Measurements from ENCODE around the gene ERLEC1.

Gene ERLEC1

GRCh38 chr2:53852532-53852931 lies 65.7 kb downstream of the ERLEC1 start:
- Histone ChIP-seq H3K9me2 (replicated peaks; ENCODE audit: low read depth, low read length) (no peaks in the 10 kb centered on the region), H3K9ac (ENCODE audit: low read depth, low read length, poor library complexity, severe bottlenecking) (no peak overlapping the region), H2AFZ (ENCODE audit: low read length) (no peak overlapping the region), H3K36me3 (ENCODE audit: insufficient read depth, low read length) (no peaks in the 10 kb centered on the region), H3F3A (ENCODE audit: low read depth) (no peaks in the 10 kb centered on the region), H3K4me3 (ENCODE audit: low read length, poor library complexity, severe bottlenecking) (no peak overlapping the region), H3K27me3 (ENCODE audit: insufficient read depth, low read length, poor library complexity, severe bottlenecking) (no peaks in the 10 kb centered on the region), H3K4me1 (ENCODE audit: insufficient read depth, low read length, poor library complexity, severe bottlenecking) (no peaks in the 10 kb centered on the region), H3K9me3 (ENCODE audit: insufficient read depth, low read depth, low read length) (no peaks in the 10 kb centered on the region), H3K79me2 (ENCODE audit: insufficient read depth, low read length) (no peaks in the 10 kb centered on the region), H4K20me1 (ENCODE audit: insufficient read depth, low read length, poor library complexity, severe bottlenecking) (no peaks in the 10 kb centered on the region), H3K4me2 (ENCODE audit: low read depth, low read length, poor library complexity, severe bottlenecking) (no peak overlapping the region)
- TF ChIP-seq CTCF (conservative IDR thresholded peaks at IDR 0.05; ENCODE audit: low read length), result no peak
- no peak for TF ChIP-seq EZH2phosphoT487 (IDR thresholded peaks at IDR 0.05; ENCODE audit: borderline replicate concordance)

GRCh38 chr2:53854678-53855077 lies 67.8 kb downstream of the ERLEC1 start:
- H3K9me2 ChIP-seq (replicated peaks; ENCODE audit: low read depth, low read length), result no peaks in the 10 kb centered on the region
- no peaks in the 10 kb centered on the region for H3K79me2 ChIP-seq (ENCODE audit: insufficient read depth, low read length)
- H3K9ac ChIP-seq (ENCODE audit: low read depth, low read length, poor library complexity, severe bottlenecking), result no peak overlapping the region
- H3K9me3 ChIP-seq (ENCODE audit: insufficient read depth, low read depth, low read length), result no peaks in the 10 kb centered on the region
- no peak for TF ChIP-seq EZH2phosphoT487 (IDR thresholded peaks at IDR 0.05; ENCODE audit: borderline replicate concordance)
- no peak for TF ChIP-seq CTCF (conservative IDR thresholded peaks at IDR 0.05; ENCODE audit: low read length)
- H3K27me3 ChIP-seq (ENCODE audit: insufficient read depth, low read length, poor library complexity, severe bottlenecking), result no peaks in the 10 kb centered on the region
- H2AFZ ChIP-seq (ENCODE audit: low read length), result no peak overlapping the region
- H3K4me1 ChIP-seq (ENCODE audit: insufficient read depth, low read length, poor library complexity, severe bottlenecking), result no peaks in the 10 kb centered on the region
- H3F3A ChIP-seq (ENCODE audit: low read depth), result no peaks in the 10 kb centered on the region
- H3K36me3 ChIP-seq (ENCODE audit: insufficient read depth, low read length), result no peaks in the 10 kb centered on the region
- H3K4me2 ChIP-seq (ENCODE audit: low read depth, low read length, poor library complexity, severe bottlenecking), result no peak overlapping the region
- H4K20me1 ChIP-seq (ENCODE audit: insufficient read depth, low read length, poor library complexity, severe bottlenecking), result no peaks in the 10 kb centered on the region
- H3K4me3 ChIP-seq (ENCODE audit: low read length, poor library complexity, severe bottlenecking), result no peak overlapping the region

GRCh38 chr2:53856272-53856671 lies 69.4 kb downstream of the ERLEC1 start:
- no peak for TF ChIP-seq CTCF (conservative IDR thresholded peaks at IDR 0.05; ENCODE audit: low read length)
- no peak for TF ChIP-seq EZH2phosphoT487 (IDR thresholded peaks at IDR 0.05; ENCODE audit: borderline replicate concordance)

More at GRCh38 chr2:53856272-53856671, 69.4 kb downstream of the ERLEC1 start:
- Histone ChIP-seq H4K20me1 (ENCODE audit: insufficient read depth, low read length, poor library complexity, severe bottlenecking) (no peaks in the 10 kb centered on the region), H3F3A (ENCODE audit: low read depth) (no peaks in the 10 kb centered on the region), H3K9me2 (replicated peaks; ENCODE audit: low read depth, low read length) (no peaks in the 10 kb centered on the region), H3K9me3 (ENCODE audit: insufficient read depth, low read depth, low read length) (no peaks in the 10 kb centered on the region), H3K36me3 (ENCODE audit: insufficient read depth, low read length) (no peaks in the 10 kb centered on the region), H3K4me1 (ENCODE audit: insufficient read depth, low read length, poor library complexity, severe bottlenecking) (no peaks in the 10 kb centered on the region), H2AFZ (ENCODE audit: low read length) (no peak overlapping the region), H3K79me2 (ENCODE audit: insufficient read depth, low read length) (no peaks in the 10 kb centered on the region), H3K27me3 (ENCODE audit: insufficient read depth, low read length, poor library complexity, severe bottlenecking) (no peaks in the 10 kb centered on the region), H3K4me2 (ENCODE audit: low read depth, low read length, poor library complexity, severe bottlenecking) (no peak overlapping the region), H3K4me3 (ENCODE audit: low read length, poor library complexity, severe bottlenecking) (no peak overlapping the region), H3K9ac (ENCODE audit: low read depth, low read length, poor library complexity, severe bottlenecking) (no peak overlapping the region)

Data from Loucy (cell line).